ENCODE data around the gene CPVL. TPM values are rescaled to one million over a fixed set of nuclear protein-coding genes. Genes with fewer than 3 reads are reported as not detected.
A peak's percentile ranks its signal among the peaks of the same experiment; 100 is the strongest.

Gene CPVL
- total and polyA plus RNA-seq, 2 of the 8 experiments (the other 6 are each of a cell fraction or from before 2014, with no cell fraction given) = 40.0 to 55.0 TPM

DNA sequence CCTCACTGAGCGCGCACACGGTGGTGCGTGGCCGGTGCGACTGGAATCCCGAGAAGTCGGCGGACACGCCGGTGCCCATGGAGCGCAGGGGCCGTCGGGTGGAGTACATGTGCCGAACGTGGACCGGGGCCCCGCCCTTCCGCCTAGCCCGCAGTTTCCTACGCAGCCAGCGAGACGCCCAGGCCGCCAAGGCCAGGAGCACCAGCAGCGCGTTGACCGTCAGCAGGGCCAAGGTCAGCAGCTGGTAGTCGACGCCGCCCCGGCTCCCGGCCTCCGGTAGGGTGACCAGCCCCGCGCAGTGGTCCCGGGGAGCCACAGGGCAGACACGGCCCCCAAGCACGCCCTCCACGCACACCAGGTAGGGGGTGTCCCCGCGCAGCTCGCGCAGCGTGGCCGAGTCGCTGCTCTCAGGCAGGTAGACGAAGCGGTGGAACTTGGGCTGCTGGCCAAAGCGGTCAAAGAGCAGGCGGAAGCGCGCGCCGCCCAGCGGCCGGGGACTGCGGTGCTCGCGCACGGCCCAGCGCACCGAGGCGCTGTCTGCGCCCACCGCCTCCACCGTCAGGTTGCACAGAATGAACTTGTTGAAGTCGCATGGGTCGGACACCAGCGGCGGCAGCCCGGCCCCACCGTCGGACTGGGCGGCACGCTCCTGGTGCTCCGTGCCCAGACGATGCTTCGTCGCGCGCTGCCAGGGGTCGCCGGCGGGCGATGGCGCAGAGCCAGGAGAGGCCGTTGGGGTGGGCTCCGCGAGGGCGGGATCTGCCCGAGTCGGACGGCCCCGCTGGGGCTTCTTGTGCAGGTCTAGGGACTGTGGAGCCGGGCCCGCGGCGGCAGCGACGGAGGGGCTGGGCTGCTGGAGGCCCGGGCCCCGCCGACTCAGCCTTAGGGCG, 190.4 kb downstream of the CPVL start (continued):
- TF ChIP-seq, protein P1, sequence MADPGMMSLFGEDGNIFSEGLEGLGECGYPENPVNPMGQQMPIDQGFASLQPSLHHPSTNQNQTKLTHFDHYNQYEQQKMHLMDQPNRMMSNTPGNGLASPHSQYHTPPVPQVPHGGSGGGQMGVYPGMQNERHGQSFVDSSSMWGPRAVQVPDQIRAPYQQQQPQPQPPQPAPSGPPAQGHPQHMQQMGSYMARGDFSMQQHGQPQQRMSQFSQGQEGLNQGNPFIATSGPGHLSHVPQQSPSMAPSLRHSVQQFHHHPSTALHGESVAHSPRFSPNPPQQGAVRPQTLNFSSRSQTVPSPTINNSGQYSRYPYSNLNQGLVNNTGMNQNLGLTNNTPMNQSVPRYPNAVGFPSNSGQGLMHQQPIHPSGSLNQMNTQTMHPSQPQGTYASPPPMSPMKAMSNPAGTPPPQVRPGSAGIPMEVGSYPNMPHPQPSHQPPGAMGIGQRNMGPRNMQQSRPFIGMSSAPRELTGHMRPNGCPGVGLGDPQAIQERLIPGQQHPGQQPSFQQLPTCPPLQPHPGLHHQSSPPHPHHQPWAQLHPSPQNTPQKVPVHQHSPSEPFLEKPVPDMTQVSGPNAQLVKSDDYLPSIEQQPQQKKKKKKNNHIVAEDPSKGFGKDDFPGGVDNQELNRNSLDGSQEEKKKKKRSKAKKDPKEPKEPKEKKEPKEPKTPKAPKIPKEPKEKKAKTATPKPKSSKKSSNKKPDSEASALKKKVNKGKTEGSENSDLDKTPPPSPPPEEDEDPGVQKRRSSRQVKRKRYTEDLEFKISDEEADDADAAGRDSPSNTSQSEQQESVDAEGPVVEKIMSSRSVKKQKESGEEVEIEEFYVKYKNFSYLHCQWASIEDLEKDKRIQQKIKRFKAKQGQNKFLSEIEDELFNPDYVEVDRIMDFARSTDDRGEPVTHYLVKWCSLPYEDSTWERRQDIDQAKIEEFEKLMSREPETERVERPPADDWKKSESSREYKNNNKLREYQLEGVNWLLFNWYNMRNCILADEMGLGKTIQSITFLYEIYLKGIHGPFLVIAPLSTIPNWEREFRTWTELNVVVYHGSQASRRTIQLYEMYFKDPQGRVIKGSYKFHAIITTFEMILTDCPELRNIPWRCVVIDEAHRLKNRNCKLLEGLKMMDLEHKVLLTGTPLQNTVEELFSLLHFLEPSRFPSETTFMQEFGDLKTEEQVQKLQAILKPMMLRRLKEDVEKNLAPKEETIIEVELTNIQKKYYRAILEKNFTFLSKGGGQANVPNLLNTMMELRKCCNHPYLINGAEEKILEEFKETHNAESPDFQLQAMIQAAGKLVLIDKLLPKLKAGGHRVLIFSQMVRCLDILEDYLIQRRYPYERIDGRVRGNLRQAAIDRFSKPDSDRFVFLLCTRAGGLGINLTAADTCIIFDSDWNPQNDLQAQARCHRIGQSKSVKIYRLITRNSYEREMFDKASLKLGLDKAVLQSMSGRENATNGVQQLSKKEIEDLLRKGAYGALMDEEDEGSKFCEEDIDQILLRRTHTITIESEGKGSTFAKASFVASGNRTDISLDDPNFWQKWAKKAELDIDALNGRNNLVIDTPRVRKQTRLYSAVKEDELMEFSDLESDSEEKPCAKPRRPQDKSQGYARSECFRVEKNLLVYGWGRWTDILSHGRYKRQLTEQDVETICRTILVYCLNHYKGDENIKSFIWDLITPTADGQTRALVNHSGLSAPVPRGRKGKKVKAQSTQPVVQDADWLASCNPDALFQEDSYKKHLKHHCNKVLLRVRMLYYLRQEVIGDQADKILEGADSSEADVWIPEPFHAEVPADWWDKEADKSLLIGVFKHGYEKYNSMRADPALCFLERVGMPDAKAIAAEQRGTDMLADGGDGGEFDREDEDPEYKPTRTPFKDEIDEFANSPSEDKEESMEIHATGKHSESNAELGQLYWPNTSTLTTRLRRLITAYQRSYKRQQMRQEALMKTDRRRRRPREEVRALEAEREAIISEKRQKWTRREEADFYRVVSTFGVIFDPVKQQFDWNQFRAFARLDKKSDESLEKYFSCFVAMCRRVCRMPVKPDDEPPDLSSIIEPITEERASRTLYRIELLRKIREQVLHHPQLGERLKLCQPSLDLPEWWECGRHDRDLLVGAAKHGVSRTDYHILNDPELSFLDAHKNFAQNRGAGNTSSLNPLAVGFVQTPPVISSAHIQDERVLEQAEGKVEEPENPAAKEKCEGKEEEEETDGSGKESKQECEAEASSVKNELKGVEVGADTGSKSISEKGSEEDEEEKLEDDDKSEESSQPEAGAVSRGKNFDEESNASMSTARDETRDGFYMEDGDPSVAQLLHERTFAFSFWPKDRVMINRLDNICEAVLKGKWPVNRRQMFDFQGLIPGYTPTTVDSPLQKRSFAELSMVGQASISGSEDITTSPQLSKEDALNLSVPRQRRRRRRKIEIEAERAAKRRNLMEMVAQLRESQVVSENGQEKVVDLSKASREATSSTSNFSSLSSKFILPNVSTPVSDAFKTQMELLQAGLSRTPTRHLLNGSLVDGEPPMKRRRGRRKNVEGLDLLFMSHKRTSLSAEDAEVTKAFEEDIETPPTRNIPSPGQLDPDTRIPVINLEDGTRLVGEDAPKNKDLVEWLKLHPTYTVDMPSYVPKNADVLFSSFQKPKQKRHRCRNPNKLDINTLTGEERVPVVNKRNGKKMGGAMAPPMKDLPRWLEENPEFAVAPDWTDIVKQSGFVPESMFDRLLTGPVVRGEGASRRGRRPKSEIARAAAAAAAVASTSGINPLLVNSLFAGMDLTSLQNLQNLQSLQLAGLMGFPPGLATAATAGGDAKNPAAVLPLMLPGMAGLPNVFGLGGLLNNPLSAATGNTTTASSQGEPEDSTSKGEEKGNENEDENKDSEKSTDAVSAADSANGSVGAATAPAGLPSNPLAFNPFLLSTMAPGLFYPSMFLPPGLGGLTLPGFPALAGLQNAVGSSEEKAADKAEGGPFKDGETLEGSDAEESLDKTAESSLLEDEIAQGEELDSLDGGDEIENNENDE (IDR thresholded peaks at IDR 0.05; ENCODE audit: insufficient replicate concordance, low read length) = no peak
- peak; percentile 81 for TF ChIP-seq ASH2L (IDR thresholded peaks at IDR 0.05; ENCODE audit: low read length)
- no peak for TF ChIP-seq KDM1A (IDR thresholded peaks at IDR 0.05; ENCODE audit: borderline replicate concordance, low read length)
- no peak for TF ChIP-seq RBBP5 (IDR thresholded peaks at IDR 0.05; ENCODE audit: borderline replicate concordance, low read depth, low read length)
- no peak for TF ChIP-seq KDM5A (IDR thresholded peaks at IDR 0.05; ENCODE audit: low read length)
- TF ChIP-seq CHD1 (IDR thresholded peaks at IDR 0.05; ENCODE audit: low read depth, low read length) = no peak
- no peak; the same call in 1 of the 2 replicates for TF ChIP-seq JUND (IDR thresholded peaks at IDR 0.05; ENCODE audit: low read length)
- peak; percentile 36; the same call in 1 of the 2 replicates for TF ChIP-seq PHF8 (conservative IDR thresholded peaks at IDR 0.05; ENCODE audit: low read depth, low read length)
- no peak for TF ChIP-seq JUN (IDR thresholded peaks at IDR 0.05; ENCODE audit: low read depth, low read length)

All from H1 (cell line).